Stomach (tissue), 9 donors: ENCODE measurements around the gene USB1. TPM values are rescaled to one million over a fixed set of nuclear protein-coding genes. Genes with fewer than 3 reads are reported as not detected.

Experiments
- DNase-seq, 2 donors: peaks; one replicate each; pipeline versions ENCODE4 v3.0.0 to v3.0.0-alpha.2; 2013 to 2019
- H3K27ac ChIP-seq, 5 donors: fragments of 200-600 bp in 4 of 5; sonication (generic) in 4 of 5; one replicate each; pipeline ENCODE4 v1.5.1; 2013 to 2019; ENCODE audit warnings: mild to moderate bottlenecking in 1 of 5, moderate library complexity in 1 of 5
- H3K27me3 ChIP-seq, 3 donors: fragments of 200-600 bp; sonication (generic); one replicate each; pipeline ENCODE4 v1.5.1; 2017 to 2019; ENCODE audit warnings: mixed run types in 1 of 3
- H3K36me3 ChIP-seq, 4 donors: fragments of 200-600 bp; sonication (generic); 1 replicate in 3 of 4; 2 replicates in 1 of 4; pipeline ENCODE4 v1.5.1; 2016 to 2019
- H3K4me1 ChIP-seq, 4 donors: fragments of 200-600 bp; sonication (generic); one replicate each; pipeline ENCODE4 v1.5.1; 2016 to 2019
- H3K4me3 ChIP-seq, 4 donors: fragments of 200-600 bp; sonication (generic) in 3 of 4; one replicate each; pipeline ENCODE4 v1.5.1; 2016 to 2019; ENCODE audit warnings: mild to moderate bottlenecking in 1 of 4
- H3K9me3 ChIP-seq, 4 donors: fragments of 200-600 bp; sonication (generic); one replicate each; pipeline ENCODE4 v1.5.1; 2016 to 2019
- EP300 ChIP-seq: sonication (generic); formaldehyde crosslinking; IDR thresholded peaks from one replicate; pipeline ENCODE4 v1.6.1; 2017; ENCODE audit warnings: antibody characterized with exemption
- POLR2A ChIP-seq, 4 donors: fragments of 450-650 bp; IDR thresholded peaks; one replicate each; pipeline ENCODE4 v1.6.1; 2016; ENCODE audit warnings: antibody characterized with exemption in 4 of 4, control low read depth in 2 of 4, mild to moderate bottlenecking in 1 of 4, moderate library complexity in 1 of 4
- POLR2AphosphoS5 ChIP-seq, 3 donors: sonication (generic); formaldehyde crosslinking; IDR thresholded peaks; one replicate each; pipeline ENCODE4 v1.6.1; 2016; ENCODE audit warnings: antibody characterized with exemption in 3 of 3
- WGBS, 5 donors: extraction: QIAGEN DNeasy Blood & Tissue Kit in 3 of 5; methylation state at CpG; one replicate each; pipeline versions ENCODE4 v1.1.5 to v1.1.7; 2013 to 2018; 5-methylcytosine and 5-hydroxymethylcytosine counted together
- intact Hi-C: fragments of 100-400 bp; cut with DNase I; formaldehyde crosslinking; loops from one replicate; pipeline ENCODE4 v1.15.1; 2023; ENCODE audit warnings: low total_unique reads
- polyA plus RNA-seq, 3 donors: library from polyadenylated mRNA; stranded (reverse); fragments of 200-250 nt; gene quantifications; one replicate each; pipeline ENCODE4 v1.2.3, GENCODE V29; 2013
- total RNA-seq, 5 donors: library from RNA; depleted of rRNA; stranded (reverse); fragments of >200 nt; gene quantifications; one replicate each; pipeline versions ENCODE4 v1.1.0 to v1.2.3, GENCODE V29; 2014 to 2016
- TF ChIP-seq, protein P1 (sequence below), 7 experiments: fragments of 450-650 bp in 4 of 7; fragments of 200-600 bp in 3 of 7; sonication (generic) in 3 of 7; IDR thresholded peaks; one replicate each; pipeline ENCODE4 v1.5.1; 2016 to 2019; ENCODE audit warnings: antibody characterized with exemption in 7 of 7, control low read depth in 2 of 7, mild to moderate bottlenecking in 1 of 7
- donor health status: healthy with polysubstance abuse.
- donor health status: Bipolar disorder and iron deficiency.
- donor health status: healthy.

Gene USB1
- total and polyA plus RNA-seq, 8 donors, result 4.1 to 54.0 (median 23.4) TPM

DNA sequence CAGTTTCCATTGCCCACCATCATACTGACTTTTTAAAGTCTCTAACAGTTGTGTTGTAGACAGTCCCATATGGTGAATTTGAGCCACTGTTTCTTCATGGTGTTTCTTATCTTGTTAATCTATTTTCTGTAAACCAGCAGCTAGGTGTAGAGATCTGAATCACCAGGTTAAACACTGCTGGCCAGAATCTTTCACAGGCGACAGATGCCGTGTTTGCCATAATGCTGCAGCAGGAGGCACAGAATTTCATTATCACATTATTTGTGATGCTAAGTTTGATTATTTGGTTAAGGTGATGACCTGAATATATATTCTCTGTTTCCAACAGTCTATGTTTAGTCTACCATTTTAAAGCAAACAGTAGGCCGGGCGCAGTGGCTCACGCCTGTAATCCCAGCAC lies 18.8 kb upstream of the USB1 start:
- H3K4me1 ChIP-seq, result peaks cover 16 to 24% (median 21%) of the 10 kb centered on the region in 4 donors
- no peaks in the 10 kb centered on the region for H3K36me3 ChIP-seq
- H3K27me3 ChIP-seq, result peaks cover 0 to 23% (median 4%) of the 10 kb centered on the region in 3 donors
- DNase-seq, result no peak
- no peak overlapping the region for H3K27ac ChIP-seq
- H3K4me3 ChIP-seq, result no peak overlapping the region
- 67 to 71% (median 68%) methylated on average over 5 of the region's 5 CpGs for WGBS, 5 donors
- H3K9me3 ChIP-seq, result no peaks in the 10 kb centered on the region
- TF ChIP-seq POLR2AphosphoS5 (IDR thresholded peaks at IDR 0.05), result no peak
- intact Hi-C loops, result no loop called here

DNA sequence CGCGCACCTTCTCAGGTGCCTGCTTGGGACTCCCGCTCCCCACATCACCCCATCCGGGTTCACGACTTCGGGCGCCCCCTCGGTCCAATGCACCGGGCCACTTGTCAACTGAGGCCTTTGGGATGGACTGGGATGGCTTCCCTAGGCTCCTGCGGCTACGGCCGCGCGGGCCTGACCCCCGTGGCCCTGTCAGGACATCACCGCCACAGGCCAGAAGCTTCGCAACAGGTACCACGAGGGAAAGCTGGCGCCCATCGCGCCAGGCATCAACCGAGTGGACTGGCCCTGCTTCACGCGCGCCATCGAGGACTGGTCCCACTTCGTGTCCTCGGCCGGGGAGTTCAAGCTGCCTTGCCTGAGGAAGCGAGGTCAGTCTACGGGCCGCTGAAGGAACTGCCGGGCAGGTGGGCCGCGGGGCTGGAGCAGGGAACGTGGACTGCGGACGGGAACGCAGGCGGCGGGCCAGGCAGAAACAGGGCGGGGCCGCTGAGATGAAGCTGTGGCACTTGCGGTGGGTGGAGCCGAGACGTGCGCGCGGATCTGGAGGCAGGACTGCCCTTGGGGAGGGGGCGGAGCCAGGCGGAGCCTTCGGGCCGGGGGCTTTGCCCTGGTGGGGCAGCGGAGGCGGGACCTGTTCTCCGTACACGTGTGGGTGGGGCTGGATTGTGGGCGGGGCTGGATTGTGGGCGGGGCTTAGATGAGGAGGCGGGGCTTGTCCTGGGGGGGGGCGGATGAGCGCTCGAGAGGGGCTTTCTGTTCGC lies 16.6 kb upstream of the USB1 start:
- peak; percentile 87 to 96 for DNase-seq
- TF ChIP-seq EP300, result no peak
- TF ChIP-seq POLR2AphosphoS5 (IDR thresholded peaks at IDR 0.05), result no peak
- TF ChIP-seq, protein P1, sequence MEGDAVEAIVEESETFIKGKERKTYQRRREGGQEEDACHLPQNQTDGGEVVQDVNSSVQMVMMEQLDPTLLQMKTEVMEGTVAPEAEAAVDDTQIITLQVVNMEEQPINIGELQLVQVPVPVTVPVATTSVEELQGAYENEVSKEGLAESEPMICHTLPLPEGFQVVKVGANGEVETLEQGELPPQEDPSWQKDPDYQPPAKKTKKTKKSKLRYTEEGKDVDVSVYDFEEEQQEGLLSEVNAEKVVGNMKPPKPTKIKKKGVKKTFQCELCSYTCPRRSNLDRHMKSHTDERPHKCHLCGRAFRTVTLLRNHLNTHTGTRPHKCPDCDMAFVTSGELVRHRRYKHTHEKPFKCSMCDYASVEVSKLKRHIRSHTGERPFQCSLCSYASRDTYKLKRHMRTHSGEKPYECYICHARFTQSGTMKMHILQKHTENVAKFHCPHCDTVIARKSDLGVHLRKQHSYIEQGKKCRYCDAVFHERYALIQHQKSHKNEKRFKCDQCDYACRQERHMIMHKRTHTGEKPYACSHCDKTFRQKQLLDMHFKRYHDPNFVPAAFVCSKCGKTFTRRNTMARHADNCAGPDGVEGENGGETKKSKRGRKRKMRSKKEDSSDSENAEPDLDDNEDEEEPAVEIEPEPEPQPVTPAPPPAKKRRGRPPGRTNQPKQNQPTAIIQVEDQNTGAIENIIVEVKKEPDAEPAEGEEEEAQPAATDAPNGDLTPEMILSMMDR (IDR thresholded peaks at IDR 0.05), result no peak
- TF ChIP-seq POLR2A (IDR thresholded peaks at IDR 0.05), result no peak
- peak overlapping the region in 3 of 5 donors; percentile 41 to 67 (median 60) for H3K27ac ChIP-seq

DNA sequence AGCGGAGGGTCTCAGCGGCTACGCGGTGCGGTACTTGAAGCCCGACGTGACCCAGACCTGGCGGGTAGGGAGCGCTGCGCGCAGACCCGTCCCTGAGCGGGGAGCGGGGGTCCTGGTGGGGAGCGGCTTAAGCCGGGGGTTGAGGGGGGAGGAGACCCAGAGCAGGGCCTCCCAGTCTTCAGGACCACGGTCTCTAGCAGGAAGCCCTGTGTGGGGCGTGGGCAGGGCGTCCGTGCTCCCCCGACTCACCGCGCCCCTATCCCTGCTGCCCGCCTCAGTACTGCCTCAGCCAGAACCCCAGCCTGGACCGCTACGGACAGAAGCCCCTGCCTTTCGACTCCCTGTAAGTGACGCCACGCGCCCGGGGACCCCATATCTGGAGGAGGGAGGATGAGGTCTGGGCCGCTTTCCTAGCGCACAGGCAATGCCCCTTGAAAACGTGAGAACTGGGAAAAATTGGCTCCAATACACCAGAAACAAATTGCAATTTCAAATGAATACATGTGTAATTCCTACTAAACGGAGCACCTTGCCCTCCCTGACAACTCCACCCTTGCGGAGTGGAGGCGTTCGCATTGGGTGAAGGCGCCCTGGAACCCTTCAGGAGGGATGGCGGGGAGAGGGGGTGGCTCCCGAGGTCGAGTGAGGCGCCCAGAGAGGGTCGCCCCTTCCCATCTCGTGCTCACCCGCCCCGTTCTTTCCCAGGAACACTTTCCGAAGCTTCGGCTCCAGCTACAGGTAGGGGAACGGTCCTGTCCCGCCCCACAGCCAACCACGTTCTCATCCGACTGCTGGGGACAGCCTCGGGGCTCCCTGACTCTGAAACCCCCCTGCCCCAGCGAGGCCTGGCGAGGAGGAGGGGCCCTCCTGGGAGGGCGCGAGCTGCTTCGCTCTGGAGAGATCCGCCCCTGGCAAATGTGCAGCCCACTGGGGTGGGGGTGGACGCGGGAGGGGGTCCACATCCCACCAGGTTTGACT lies 15.7 kb upstream of the USB1 start:
- DNase-seq, result no peak
- H3K36me3 ChIP-seq, result no peaks in the 10 kb centered on the region
- H3K27me3 ChIP-seq, result peaks cover 0 to 23% (median 4%) of the 10 kb centered on the region in 3 donors
- H3K27ac ChIP-seq, result peak overlapping the region in 3 of 5 donors; percentile 41 to 67 (median 60)
- H3K4me3 ChIP-seq, result peak overlapping the region; percentile 54 to 65 (median 57)
- TF ChIP-seq POLR2AphosphoS5 (IDR thresholded peaks at IDR 0.05) (no peak), POLR2A (IDR thresholded peaks at IDR 0.05) (no peak), EP300 (no peak)
- TF ChIP-seq, protein P1 (IDR thresholded peaks at IDR 0.05), result no peak
- H3K4me1 ChIP-seq, result peaks cover 16 to 24% (median 21%) of the 10 kb centered on the region in 4 donors
- intact Hi-C loops, result no loop called here
- 11 to 22% (median 15%) methylated on average over 51 to 62 of the region's 62 CpGs for WGBS, 5 donors
- no peaks in the 10 kb centered on the region for H3K9me3 ChIP-seq

More for the DNA sequence above, 16.6 kb upstream of the USB1 start:
- Histone ChIP-seq H3K4me3 (peak overlapping the region; percentile 54 to 65 (median 57)), H3K36me3 (no peaks in the 10 kb centered on the region), H3K4me1 (peaks cover 16 to 24% (median 21%) of the 10 kb centered on the region in 4 donors), H3K27me3 (peaks cover 0 to 23% (median 4%) of the 10 kb centered on the region in 3 donors), H3K9me3 (no peaks in the 10 kb centered on the region)
- intact Hi-C loops, result no loop called here
- 8 to 18% (median 8%) methylated on average over 26 to 64 of the region's 64 CpGs for WGBS, 5 donors

DNA sequence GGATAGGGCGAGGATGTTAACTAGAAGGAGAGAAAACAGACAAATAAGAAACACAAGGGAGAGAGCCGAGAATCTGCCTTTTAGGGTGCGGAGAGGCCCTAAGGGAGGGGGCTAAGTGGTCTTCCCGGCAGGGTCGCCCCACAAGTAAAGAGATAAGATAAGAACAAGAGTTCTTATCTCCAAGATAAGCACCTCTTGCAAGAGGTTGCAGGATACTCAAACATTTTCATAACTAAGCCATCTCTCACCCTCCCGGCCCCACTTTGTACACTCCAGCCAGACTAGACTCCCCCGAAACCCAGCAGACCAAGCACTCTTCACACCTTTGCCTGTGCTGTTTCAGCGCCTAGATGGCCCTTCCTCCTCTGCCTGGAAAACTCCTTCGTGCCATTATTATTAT lies 15.0 kb upstream of the USB1 start:
- TF ChIP-seq POLR2AphosphoS5 (IDR thresholded peaks at IDR 0.05) (no peak), EP300 (no peak), POLR2A (IDR thresholded peaks at IDR 0.05) (no peak)
- TF ChIP-seq, protein P1 (IDR thresholded peaks at IDR 0.05), result no peak
- intact Hi-C loops, result no loop called here
- no peak overlapping the region for H3K4me3 ChIP-seq
- H3K4me1 ChIP-seq, result peaks cover 16 to 24% (median 21%) of the 10 kb centered on the region in 4 donors
- no peak for DNase-seq
- H3K27me3 ChIP-seq, result peaks cover 0 to 23% (median 4%) of the 10 kb centered on the region in 3 donors
- 46 to 63% (median 56%) methylated on average over 9 of the region's 9 CpGs for WGBS, 5 donors
- no peaks in the 10 kb centered on the region for H3K9me3 ChIP-seq
- H3K27ac ChIP-seq, result no peak overlapping the region
- H3K36me3 ChIP-seq, result no peaks in the 10 kb centered on the region
